Lower leg skin (tissue), 3 donors: ENCODE data around the gene MCM9.

ENCODE experiments used
- CTCF ChIP-seq, 3 donors: fragments of 450-650 bp; IDR thresholded peaks; one replicate each; pipeline ENCODE4 v1.5.1; 2016; ENCODE audit warnings: antibody characterized with exemption in 3 of 3, mild to moderate bottlenecking in 3 of 3, moderate library complexity in 2 of 3
- POLR2A ChIP-seq, 2 donors: fragments of 450-650 bp; IDR thresholded peaks; one replicate each; pipeline ENCODE4 v1.6.1; 2016 to 2017; ENCODE audit warnings: antibody characterized with exemption in 2 of 2, mild to moderate bottlenecking in 1 of 2, moderate library complexity in 1 of 2

GRCh38 chr6:118784641-118785164, 150.3 kb downstream of the MCM9 start:
- TF ChIP-seq CTCF (IDR thresholded peaks at IDR 0.05) (no peak), POLR2A (IDR thresholded peaks at IDR 0.05) (no peak)
